Measurements from ENCODE around the gene CCRL2. TPM values are rescaled to one million over a fixed set of nuclear protein-coding genes. Genes with fewer than 3 reads are reported as not detected.
A peak's percentile ranks its signal among the peaks of the same experiment; 100 is the strongest.

Gene CCRL2
- total and polyA plus RNA-seq, 4 donors: 11.0 to 95.9 (median 19.8) TPM

GRCh38 chr3:46393011-46393410 lies 14.0 kb upstream of the CCRL2 start:
- no peaks in the 10 kb centered on the region for H3K27me3 ChIP-seq (ENCODE audit: control insufficient read depth in 3 of 3, insufficient read depth in 3 of 3, low read length in 2 of 3)
- H3K9ac ChIP-seq (ENCODE audit: insufficient read depth in 1 of 2, low read length in 2 of 2): no peak overlapping the region
- H3K4me1 ChIP-seq (ENCODE audit: control insufficient read depth in 5 of 5, insufficient read depth in 5 of 5, low read length in 5 of 5): peaks cover 0 to 12% (median 0%) of the 10 kb centered on the region in 5 donors
- H3K9me3 ChIP-seq (ENCODE audit: control insufficient read depth in 4 of 4, insufficient read depth in 3 of 4, low read length in 3 of 4): no peaks in the 10 kb centered on the region
- DNase-seq: no peak
- no peaks in the 10 kb centered on the region for H3K36me3 ChIP-seq (ENCODE audit: control insufficient read depth in 4 of 4, insufficient read depth in 4 of 4, low read length in 4 of 4)
- no peak overlapping the region for H3K27ac ChIP-seq (ENCODE audit: low read depth in 1 of 2, low read length in 1 of 2)
- no peak for ATAC-seq (ENCODE audit: insufficient read depth, low FRiP score)
- whole genome bisulfite sequencing, 2 donors: 75 to 81% methylated on average over 2 of the region's 2 CpGs
- no peak overlapping the region for H3K4me3 ChIP-seq
- TF ChIP-seq CTCF (IDR thresholded peaks at IDR 0.05; ENCODE audit: control extremely low read depth, extremely low read depth): no peak

GRCh38 chr3:46393554-46394434 lies 13.3 kb upstream of the CCRL2 start:
- 69% methylated on average over 8 of the region's 8 CpGs for WGBS, 2 donors
- no peak for TF ChIP-seq CTCF (IDR thresholded peaks at IDR 0.05; ENCODE audit: control extremely low read depth, extremely low read depth)
- no peak overlapping the region for H3K4me3 ChIP-seq
- no peak overlapping the region for H3K27ac ChIP-seq (ENCODE audit: low read depth in 1 of 2, low read length in 1 of 2)
- DNase-seq: peak in 2 of 3 donors; percentile 23 to 63
- H3K4me1 ChIP-seq (ENCODE audit: control insufficient read depth in 5 of 5, insufficient read depth in 5 of 5, low read length in 5 of 5): peaks cover 0 to 12% (median 0%) of the 10 kb centered on the region in 5 donors
- no peak overlapping the region for H3K9ac ChIP-seq (ENCODE audit: insufficient read depth in 1 of 2, low read length in 2 of 2)
- no peaks in the 10 kb centered on the region for H3K27me3 ChIP-seq (ENCODE audit: control insufficient read depth in 3 of 3, insufficient read depth in 3 of 3, low read length in 2 of 3)
- no peaks in the 10 kb centered on the region for H3K9me3 ChIP-seq (ENCODE audit: control insufficient read depth in 4 of 4, insufficient read depth in 3 of 4, low read length in 3 of 4)
- no peak for ATAC-seq (ENCODE audit: insufficient read depth, low FRiP score)
- H3K36me3 ChIP-seq (ENCODE audit: control insufficient read depth in 4 of 4, insufficient read depth in 4 of 4, low read length in 4 of 4): no peaks in the 10 kb centered on the region

GRCh38 chr3:46395210-46395661 lies 11.8 kb upstream of the CCRL2 start:
- DNase-seq: no peak
- 52 to 56% methylated on average over 6 of the region's 6 CpGs for WGBS, 2 donors
- H3K9me3 ChIP-seq (ENCODE audit: control insufficient read depth in 4 of 4, insufficient read depth in 3 of 4, low read length in 3 of 4): no peaks in the 10 kb centered on the region
- H3K9ac ChIP-seq (ENCODE audit: insufficient read depth in 1 of 2, low read length in 2 of 2): no peak overlapping the region
- H3K4me1 ChIP-seq (ENCODE audit: control insufficient read depth in 5 of 5, insufficient read depth in 5 of 5, low read length in 5 of 5): peaks cover 0 to 18% (median 0%) of the 10 kb centered on the region in 5 donors
- TF ChIP-seq CTCF (IDR thresholded peaks at IDR 0.05; ENCODE audit: control extremely low read depth, extremely low read depth): no peak
- ATAC-seq (ENCODE audit: insufficient read depth, low FRiP score): peak; percentile 16
- no peaks in the 10 kb centered on the region for H3K27me3 ChIP-seq (ENCODE audit: control insufficient read depth in 3 of 3, insufficient read depth in 3 of 3, low read length in 2 of 3)
- H3K4me3 ChIP-seq: no peak overlapping the region
- peak overlapping the region in 1 of 2 donors; percentile 2 for H3K27ac ChIP-seq (ENCODE audit: low read depth in 1 of 2, low read length in 1 of 2)
- no peaks in the 10 kb centered on the region for H3K36me3 ChIP-seq (ENCODE audit: control insufficient read depth in 4 of 4, insufficient read depth in 4 of 4, low read length in 4 of 4)

Data from lung (tissue), 12 donors.